ENCODE results near the gene FMN1. TPM values are rescaled to one million over a fixed set of nuclear protein-coding genes. Genes with fewer than 3 reads are reported as not detected.

FMN1 gene
- total and polyA plus RNA-seq, 10 of the 15 experiments (the other 5 are each of a cell fraction or from before 2014, with no cell fraction given), result 0.05 to 0.16 (median 0.08) TPM; not detected in 4

DNA sequence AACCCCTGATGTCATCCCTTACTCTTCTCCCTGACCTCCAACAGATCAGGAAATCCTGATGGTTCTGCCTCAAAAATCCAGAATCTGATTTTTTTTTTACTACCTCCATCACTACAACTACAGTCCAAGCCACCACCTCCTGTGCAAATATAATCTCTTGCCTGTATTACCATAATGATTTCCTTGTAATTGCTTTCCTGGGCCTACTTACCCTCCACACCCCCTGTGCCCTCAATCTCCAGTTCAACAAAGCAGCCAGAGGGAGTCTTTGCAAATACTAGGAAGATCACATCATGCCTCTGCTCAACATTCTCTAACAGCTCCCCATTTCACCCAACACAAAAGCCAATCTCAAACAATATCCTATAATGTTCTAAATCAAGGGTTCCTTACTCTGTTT lies 159.9 kb downstream of the FMN1 start:
- no TSS peak for BruUV-seq (replicated peaks)
- DNase-seq (ENCODE audit: low read depth, low spot score), result no peak
- POLR2A ChIA-PET, result no interaction called here
- CTCF ChIA-PET, result no interaction called here
- RAD21 ChIA-PET (ENCODE audit: unreplicated experiment), result no interaction called here
- H3K9me3 ChIP-seq (replicated peaks; ENCODE audit: control insufficient read depth, insufficient read depth, low read length), result no peaks in the 10 kb centered on the region
- ATAC-seq, result no peak
- no peaks in the 10 kb centered on the region for H4K20me1 ChIP-seq (ENCODE audit: control insufficient read depth, insufficient read depth)
- no peaks in the 10 kb centered on the region; a peak in 1 of 4 replicates for H3K27me3 ChIP-seq (replicated peaks in 1 of 2; ENCODE audit: control insufficient read depth in 2 of 2, insufficient read depth in 2 of 2, low read length in 1 of 2)
- H3K79me2 ChIP-seq (ENCODE audit: control insufficient read depth, insufficient read depth, low read length), result no peaks in the 10 kb centered on the region
- no peak overlapping the region for H2AFZ ChIP-seq (ENCODE audit: control insufficient read depth, low read depth, low read length)
- no peak overlapping the region for H3K27ac ChIP-seq (ENCODE audit: control insufficient read depth, insufficient read depth)
- no peak overlapping the region for H3K4me3 ChIP-seq
- H3K9ac ChIP-seq (ENCODE audit: control insufficient read depth, insufficient read depth, low read length), result no peak overlapping the region
- no peak overlapping the region for H3K4me2 ChIP-seq (ENCODE audit: control insufficient read depth, insufficient read depth)
- H3K4me1 ChIP-seq (ENCODE audit: control insufficient read depth, insufficient read depth, low read length), result no peaks in the 10 kb centered on the region
- SMC1A ChIA-PET (ENCODE audit: uncharacterized antibody, unreplicated experiment), result interaction anchor here (0.6 kb wide), 1 partner anchor 39 kb away, joined by 3 read pairs; no protein-coding TSS in a partner anchor
- no peaks in the 10 kb centered on the region for H3K36me3 ChIP-seq (ENCODE audit: control insufficient read depth in 2 of 2, insufficient read depth in 2 of 2, low read length in 1 of 2)
- no peak for FAIRE-seq
- in situ Hi-C loops (cut with MboI) (no loop called here), intact Hi-C loops (cut with micrococcal nuclease; ENCODE audit: unreplicated experiment) (no loop called here)
- TF ChIP-seq HDAC2 (IDR thresholded peaks at IDR 0.05), result no peak
- TF ChIP-seq WRNIP1 (IDR thresholded peaks at IDR 0.05; ENCODE audit: borderline replicate concordance, low read depth, low read length), result no peak
- TF ChIP-seq SRF (IDR thresholded peaks at IDR 0.05; ENCODE audit: low read depth in 2 of 2, low read length in 2 of 2), result no peak
- TF ChIP-seq RAD51 (IDR thresholded peaks at IDR 0.05), result no peak
- no peak for TF ChIP-seq CBX3 (IDR thresholded peaks at IDR 0.05; ENCODE audit: borderline replicate concordance, low read depth)
- no peak for TF ChIP-seq SREBF2 (IDR thresholded peaks at IDR 0.05; ENCODE audit: low read length)
- TF ChIP-seq, protein P1, sequence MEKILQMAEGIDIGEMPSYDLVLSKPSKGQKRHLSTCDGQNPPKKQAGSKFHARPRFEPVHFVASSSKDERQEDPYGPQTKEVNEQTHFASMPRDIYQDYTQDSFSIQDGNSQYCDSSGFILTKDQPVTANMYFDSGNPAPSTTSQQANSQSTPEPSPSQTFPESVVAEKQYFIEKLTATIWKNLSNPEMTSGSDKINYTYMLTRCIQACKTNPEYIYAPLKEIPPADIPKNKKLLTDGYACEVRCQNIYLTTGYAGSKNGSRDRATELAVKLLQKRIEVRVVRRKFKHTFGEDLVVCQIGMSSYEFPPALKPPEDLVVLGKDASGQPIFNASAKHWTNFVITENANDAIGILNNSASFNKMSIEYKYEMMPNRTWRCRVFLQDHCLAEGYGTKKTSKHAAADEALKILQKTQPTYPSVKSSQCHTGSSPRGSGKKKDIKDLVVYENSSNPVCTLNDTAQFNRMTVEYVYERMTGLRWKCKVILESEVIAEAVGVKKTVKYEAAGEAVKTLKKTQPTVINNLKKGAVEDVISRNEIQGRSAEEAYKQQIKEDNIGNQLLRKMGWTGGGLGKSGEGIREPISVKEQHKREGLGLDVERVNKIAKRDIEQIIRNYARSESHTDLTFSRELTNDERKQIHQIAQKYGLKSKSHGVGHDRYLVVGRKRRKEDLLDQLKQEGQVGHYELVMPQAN (conservative IDR thresholded peaks at IDR 0.05), result no peak
- no peak for TF ChIP-seq EGR1 (IDR thresholded peaks at IDR 0.05; ENCODE audit: borderline replicate concordance in 1 of 2, low read depth in 2 of 2, low read length in 2 of 2)
- TF ChIP-seq MEF2B (IDR thresholded peaks at IDR 0.05; ENCODE audit: partially characterized antibody, poor library complexity, severe bottlenecking), result no peak
- TF ChIP-seq RELA (IDR thresholded peaks at IDR 0.05; ENCODE audit: borderline replicate concordance, partially characterized antibody), result no peak
- no peak for TF ChIP-seq SUZ12 (IDR thresholded peaks at IDR 0.05; ENCODE audit: unreplicated experiment)
- no peak for TF ChIP-seq LARP7 (IDR thresholded peaks at IDR 0.05)
- TF ChIP-seq STAT1 (conservative IDR thresholded peaks at IDR 0.05), result no peak
- TF ChIP-seq ZNF384 (IDR thresholded peaks at IDR 0.05; ENCODE audit: borderline replicate concordance, low read depth, low read length), result no peak

All from GM12878 (cell line).